HG02678 (cell line): Measurements from ENCODE around the gene LURAP1L.

ENCODE experiments used
- ATAC-seq: cut with Tn5 transposase; IDR thresholded peaks from one replicate; pipeline ENCODE4 v1.9.1; 2021; ENCODE audit warnings: mild to moderate bottlenecking, moderate library complexity; ENCODE audit not compliant: unreplicated experiment

Gene LURAP1L

DNA sequence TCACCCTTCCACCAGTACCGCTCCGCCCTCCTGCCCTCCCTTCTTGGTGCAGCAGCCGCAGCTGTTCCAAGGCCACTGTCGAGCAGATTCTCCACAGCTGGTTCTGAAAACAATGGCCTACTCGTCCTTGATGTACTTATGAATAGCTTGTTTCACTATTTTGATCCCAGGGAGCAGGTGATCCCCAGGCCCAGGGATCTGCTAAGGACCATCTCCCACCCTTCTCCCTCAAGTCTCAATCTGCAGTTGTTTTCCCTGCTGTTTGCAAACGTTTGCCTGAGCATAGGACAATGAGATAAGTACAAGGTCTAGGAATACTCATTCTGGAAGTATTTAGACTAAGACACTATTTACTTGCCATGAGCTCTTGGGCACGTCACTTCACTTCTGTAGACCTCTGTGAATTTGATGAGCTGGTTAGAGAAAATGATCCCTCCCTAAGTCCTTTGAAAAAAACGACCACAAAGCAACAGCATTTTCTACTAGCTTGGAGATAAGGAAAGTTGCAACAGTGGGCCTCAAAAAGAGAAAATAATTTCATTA lies 1.8 kb downstream of the LURAP1L start:
- no peak for ATAC-seq

DNA sequence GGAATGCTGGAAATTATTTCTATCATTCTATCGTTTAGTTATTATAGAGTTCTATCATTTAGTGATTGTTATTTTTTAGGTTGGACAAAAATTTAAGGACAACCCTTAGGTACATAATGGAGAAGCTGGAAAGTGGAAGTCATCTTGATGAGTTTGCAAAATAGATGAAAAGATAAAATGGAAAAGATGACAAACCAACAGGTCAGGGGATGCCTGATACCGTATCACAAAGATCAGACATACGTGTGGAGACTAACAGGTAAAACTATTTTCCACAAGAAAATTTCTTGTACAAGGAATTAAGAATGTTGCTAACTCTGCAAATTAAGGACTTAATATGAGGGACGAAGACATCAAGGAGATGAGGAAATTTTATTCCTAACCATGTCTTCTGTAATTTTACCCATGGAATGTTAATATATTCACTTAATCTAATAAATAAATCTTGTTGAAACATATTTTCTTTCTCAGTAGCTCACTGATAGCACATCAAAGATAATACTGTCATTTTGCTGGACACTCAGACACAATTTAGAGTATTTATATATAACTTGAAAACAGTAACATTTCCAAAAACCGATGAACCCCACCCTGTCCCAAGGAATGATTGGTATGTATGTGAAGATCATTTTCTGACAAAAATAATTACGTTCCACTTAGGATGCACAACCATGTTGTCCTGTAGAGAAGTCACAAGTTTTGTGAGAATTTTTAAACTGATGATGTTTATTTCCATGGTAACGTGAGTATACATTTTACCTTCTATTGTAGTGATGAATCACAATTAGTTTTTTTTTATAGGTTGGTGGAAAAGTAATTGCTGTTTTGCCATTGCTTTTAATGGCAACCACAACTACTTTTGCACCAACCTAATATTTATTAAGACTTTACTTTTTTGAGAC lies 2.6 kb downstream of the LURAP1L start:
- ATAC-seq: no peak

DNA sequence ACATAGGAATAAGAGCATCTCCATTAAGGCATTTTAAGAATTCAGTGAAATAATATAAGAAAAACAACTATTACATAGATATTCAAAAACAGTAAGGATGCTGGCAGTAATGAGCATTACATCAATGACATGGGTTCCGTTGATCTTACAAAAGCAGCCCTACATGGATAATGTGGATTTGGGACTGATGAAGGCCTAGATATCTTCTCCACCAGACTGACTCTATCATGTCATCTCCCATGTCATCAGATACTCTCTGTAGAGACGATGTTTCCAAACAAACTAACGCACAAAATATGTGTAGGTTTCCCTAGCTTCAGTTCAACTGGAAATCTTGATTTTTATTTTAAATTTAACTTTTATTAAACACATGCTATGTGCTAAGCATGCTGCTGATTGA lies 3.6 kb downstream of the LURAP1L start:
- no peak for ATAC-seq

DNA sequence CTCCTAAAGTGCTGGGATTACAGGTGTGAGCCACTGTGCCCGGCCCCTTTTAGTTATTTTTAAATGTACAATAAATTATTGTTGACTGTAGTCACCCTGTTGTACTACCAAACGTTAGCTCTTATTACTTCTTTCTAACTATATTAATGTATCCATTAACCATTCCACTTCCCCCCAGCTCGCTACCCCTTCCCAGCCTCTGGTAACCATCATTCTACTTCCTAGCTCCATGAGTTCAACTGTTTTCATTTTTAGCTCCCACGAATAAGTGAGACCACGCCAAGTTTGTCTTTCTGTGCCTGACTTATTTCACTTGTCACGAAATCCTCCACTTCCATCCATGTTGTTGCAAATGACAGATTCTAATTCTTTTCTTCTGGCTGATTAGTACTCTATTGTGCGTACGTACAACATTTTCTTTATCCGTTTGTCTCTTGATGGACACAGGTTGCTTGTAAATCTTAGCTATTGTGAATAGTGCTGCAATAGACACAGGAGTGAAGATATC lies 6.5 kb downstream of the LURAP1L start:
- no peak for ATAC-seq

DNA sequence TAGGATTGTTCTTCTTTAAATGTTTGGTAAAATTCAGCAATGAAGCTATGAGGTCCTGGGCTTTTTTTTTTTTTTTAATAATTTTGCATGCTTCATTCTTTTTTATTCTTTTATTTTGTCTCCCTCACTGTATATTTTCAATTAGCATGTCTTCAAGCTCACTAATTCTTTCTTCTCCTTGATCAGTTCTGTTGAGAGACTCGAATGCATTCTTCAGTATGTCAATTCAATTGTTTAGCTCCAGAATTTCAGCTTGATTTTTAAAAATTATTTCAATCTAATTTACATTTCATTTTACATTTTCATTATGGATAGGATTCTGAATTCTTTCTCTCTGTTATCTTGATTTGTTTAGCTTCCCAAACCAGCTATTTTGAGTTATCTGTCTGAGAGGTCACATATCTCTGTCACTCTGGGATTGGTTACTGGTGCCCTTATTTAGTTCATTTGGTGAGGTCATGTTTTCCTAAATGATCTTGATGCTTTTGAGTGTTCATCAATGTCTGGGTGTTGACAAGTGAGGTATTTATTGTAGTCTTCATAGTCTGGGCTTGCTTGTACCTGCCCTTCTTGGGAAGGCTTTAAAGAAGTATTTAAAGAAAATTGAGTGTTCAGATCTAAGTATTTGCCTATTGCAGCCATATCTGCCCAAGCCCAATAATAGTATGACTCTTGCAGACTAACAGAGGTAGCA lies 9.1 kb downstream of the LURAP1L start:
- ATAC-seq: no peak

DNA sequence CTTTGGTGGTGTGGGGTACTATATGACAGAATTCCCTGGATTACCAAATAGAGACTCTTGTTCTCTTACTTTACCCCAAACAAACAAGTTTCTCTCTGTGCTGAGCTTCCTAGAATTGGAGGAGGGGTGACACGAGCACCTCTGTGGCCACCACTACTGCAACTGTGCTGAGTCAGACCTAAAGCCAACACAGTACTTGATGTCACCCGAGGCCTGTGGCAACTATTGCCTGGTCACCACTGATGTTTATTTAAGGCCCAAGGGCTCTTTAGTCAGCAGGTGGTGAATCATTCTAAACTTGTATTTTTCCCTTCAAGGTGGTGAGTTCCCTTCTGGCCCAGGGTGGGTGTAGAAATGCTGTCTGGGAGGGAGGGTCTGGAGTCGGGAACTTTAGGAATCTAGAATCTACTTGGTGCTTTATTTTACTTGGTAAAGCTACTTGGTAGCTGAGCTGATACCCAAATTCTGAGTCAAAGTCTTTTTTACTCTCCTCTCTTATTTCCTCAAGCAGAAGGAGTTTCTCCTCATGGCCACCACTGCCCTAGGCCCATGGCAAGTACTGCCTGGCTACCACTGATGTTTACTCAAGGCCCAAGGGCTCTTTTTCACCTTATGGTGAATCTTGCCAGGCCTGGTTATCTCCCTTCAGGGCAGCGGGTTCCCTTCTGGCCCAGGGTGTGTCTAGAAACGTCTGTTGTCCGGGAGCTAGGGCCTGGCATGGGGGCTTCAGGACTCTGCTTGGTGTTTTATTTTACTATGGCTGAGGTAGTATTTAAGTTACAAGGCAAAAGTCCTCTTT lies 9.8 kb downstream of the LURAP1L start:
- ATAC-seq: no peak

DNA sequence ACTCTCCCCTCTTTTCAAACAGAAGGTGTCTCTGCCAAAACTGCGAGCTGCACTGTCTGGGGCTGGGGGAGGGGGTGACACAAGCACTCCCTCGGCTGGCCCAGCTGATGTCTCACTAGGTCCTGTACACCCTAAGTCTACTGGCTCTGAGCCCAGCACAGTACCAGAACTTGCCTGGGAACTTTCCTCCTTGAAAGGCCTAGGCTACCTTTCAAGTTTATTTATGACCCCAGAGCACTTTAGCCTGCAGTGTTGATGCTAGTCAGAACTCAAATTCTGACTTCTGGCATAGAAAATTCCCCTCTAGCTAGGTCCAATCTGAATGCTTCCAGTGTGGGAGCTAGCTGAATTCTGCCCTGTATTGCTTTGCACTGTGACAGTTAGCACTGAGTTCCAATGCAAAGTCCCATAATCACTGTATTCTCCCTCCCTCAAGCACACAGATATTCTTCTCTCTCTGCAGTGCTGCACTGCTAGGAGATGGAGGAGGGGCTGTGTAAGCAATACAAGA lies 10.5 kb downstream of the LURAP1L start:
- no peak for ATAC-seq

DNA sequence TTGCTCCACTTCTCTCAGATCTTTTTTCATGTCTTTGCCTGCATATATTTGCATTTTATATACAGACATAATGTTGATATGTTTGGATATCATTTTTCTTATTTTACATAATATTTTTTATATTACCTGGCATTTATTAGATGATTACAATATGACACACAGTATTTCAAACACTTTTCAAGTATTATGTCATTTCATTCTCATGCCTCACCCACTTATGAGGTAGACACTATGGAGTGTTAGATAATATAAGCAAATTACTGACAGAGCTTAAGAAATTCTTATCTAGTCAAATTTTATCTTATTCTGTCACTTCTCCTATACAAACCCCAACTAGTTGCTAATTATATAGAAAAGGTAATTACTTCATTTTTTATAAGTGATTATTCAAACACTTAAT lies 11.1 kb downstream of the LURAP1L start:
- ATAC-seq: no peak

DNA sequence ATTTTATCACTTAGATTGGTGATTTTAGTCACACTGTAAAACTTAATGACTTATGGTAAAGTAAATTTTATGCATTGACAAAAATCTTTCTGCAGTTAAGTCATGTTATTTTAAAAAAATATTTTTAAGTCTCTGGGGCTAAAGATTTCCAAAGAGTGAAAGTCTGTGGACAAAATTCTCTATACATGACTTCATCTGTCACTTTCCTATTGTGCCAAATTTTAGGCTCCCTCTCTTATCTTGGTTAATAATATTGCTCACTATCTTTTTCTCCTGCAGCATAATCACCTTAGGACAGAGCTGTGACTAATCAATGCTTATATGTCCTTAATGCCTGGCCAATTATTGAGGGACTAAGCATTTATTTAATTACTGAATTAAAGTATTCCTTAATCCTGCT lies 15.2 kb downstream of the LURAP1L start:
- ATAC-seq: no peak

DNA sequence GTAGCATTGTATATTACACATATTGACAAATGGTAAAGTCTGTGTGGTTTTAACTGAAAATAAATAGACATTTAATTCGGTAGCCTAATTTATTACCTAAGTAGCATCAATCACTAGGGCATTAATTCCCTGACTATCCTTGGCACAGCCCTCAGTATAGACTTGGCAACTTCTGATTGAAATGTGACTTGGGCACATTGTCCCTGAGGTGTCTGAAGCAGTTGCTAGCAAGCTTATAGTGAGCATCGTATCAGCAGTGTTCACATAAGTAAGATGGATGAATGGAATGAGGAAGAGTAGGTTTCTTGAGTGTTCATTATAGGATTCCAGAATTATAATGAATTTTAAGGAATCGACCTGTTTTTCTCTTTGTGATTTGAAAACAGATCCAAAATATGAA lies 16.1 kb downstream of the LURAP1L start:
- ATAC-seq: no peak

DNA sequence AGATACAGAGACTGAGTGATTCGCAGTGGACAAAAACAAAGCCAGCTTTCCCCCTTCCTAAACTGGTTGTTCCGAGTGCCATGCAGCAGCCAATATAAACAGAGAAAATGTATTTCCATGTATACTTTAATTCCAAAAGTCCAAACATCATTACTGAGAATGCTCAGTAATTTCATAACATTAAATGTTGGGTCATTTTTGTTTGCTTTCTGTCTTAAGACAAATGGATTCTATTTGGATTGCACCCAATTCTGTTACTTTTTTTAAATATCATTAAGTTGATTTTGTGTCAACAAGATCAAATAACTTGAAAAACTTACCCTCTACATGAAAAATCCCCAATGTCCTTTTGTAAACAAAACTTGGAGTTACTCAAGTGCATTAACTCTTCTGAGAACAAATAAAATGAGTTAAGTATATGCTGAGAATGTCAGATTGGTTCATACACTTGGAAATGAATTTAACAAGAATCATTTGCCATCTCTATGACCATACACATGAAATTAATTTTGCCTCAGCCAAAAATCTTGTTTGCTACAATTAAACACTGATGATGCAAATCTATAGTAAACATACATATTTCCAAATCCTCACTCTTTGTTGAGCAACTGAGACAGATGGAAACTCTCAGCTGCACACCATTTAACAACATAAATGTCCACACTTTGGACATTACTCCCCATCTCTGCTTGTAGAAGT lies 19.4 kb downstream of the LURAP1L start:
- ATAC-seq: no peak

DNA sequence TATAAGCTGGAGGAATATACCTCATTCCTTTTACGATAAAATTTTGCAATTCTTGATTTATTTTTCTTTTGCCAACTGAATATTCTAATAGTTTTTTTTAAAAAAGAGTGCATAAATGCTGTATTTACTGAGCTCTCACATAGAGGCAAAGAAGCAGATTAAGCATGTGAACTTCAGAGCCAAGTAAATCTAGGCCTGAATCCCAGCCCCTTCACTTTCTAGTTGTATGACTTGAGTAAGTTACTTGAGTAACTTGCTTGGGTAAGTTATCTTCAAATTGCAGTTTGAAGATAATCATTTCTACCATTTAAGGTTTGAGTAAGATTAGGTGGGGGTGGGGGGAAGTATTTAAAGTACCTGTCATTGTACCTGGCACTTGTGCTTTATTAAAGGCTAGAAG lies 21.8 kb downstream of the LURAP1L start:
- no peak for ATAC-seq

DNA sequence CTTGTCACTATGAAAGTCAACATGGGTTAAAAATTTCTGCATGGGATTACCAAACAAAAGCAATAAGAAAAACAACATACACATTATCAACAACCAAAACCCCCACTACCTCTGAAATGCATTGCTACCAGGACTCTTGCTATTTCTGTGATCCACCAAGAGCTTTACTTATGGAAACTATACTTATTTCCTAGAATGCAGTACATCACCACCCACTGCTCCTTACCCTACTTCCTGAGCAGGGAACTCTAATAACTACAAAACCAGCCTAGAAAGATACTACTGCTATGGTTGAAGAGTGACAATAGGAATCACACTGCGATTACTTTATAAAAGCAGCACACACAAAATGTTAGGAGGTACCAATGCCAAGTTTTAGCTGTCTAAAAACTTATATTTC lies 22.2 kb downstream of the LURAP1L start:
- no peak for ATAC-seq

DNA sequence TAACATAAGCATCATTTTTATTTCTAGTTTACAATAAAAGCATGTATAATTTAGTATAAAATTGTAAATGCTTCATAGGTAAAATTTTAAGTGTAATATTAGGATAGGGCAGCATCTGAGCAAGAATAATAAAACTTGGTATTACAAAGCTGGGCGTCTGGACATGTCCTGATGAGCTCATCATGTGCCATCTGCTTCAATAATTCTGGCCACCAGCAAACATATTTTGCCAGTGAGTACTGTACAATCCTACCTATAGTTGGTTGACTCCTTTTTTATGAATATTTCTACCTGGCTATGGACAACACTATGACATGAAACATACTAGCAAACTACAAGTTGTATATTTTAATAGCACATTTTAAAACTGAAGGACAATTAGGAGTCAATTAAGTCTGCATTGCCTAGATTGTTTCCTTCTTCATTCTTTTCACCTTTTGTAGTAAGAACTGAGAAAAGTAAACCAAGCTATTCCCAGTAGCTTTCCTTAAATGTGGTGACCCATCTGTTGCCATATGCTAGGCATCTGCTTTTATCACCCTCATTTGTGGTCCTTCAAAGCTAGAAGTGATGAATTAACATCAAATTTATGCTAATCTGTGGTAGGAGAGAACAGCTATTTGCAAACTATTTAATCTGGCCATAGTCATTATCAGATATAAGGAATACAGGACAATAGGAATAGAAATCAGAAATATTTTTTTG lies 23.4 kb downstream of the LURAP1L start:
- no peak for ATAC-seq

DNA sequence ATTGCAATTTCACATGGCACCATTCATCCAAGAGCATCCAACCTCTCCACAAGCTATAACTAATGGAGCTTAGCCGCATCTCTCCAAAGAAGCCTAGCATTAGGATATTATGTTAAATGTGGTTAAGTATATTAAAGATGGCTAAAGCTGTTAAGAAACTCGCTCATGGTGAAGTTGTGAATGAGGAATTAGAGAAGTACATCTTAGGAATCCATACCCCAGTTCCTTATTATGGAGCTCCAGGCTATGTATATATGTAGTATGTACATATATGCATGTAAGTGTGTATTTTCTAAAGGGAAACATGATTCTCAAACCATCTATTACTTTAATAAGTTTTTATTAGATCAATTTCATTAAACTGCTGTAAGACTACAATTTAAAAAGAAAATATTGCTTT lies 26.4 kb downstream of the LURAP1L start:
- no peak for ATAC-seq

DNA sequence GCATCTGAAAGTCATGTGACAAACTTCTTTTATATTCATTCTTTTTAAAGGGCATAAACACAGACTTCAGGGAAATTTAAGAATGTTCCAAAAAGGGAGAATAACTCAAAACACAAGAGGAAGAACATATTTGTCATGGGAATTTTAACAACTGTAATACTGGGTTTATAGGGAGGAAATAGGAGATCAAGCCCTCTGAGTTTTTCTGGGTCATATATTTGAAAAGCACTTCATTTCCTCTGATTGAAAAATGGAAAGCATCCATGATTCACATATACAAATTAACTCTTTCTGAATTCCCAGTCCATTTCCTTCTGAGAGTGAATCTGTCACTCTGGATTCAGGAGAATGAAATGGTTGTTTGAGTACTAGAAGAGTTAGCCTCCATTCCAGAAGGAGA lies 26.8 kb downstream of the LURAP1L start:
- no peak for ATAC-seq

DNA sequence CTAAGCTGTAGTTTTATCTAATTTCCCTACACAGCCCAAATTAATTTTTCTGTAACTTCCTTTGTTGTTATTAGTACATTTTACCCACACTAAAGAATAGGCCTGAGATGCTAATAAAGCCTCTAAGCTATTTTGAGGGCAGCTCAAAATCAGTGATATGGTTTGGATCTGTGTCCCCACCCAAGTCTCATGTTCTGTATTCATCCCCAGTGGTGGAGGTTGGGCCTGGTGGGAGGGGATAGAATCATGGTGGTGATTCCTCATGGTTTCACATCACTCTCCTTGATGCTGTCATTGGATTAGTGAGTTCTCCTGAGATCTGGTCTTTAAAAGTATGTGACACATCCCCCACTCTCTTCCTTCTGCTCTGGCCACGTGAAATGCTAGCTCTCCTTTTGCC lies 27.3 kb downstream of the LURAP1L start:
- ATAC-seq: no peak

DNA sequence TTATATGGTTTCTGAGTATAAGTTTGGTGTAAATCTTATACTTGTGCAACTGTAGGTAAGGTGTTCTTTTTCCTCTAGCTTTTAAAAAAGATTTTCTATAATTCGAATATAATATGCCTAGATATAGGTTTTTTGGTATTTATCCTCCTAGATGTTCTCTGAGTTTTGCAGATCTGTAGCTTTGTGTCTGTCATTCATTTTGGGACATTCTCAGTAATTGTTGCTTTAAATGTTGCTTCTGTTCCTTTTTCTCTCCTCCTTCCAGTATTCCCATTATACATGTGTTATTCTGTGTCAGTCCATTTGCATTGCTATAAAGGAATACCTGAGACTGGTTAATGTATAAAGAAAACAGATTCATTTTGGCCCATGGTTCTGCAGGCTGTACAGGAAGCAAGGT lies 33.7 kb downstream of the LURAP1L start:
- no peak for ATAC-seq

DNA sequence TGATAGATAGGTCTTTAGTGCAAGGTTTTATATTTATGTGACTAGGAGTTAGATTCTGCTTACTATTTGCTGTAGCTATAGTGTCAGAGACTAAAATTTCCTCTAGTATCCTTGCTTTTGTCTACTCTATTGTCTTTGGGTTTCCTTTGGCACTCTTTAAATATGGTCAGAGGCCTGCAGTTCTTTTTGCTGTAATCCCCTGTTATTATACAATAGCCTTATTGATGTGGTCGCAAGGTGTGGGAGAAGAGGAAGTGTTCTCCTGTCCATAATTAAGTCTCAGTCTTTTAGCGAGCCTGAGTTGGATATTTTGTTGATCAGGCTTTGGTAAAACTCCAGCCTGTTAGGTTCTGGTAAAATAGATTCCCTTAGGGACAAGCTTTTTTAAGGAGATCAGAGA lies 34.9 kb downstream of the LURAP1L start:
- no peak for ATAC-seq

DNA sequence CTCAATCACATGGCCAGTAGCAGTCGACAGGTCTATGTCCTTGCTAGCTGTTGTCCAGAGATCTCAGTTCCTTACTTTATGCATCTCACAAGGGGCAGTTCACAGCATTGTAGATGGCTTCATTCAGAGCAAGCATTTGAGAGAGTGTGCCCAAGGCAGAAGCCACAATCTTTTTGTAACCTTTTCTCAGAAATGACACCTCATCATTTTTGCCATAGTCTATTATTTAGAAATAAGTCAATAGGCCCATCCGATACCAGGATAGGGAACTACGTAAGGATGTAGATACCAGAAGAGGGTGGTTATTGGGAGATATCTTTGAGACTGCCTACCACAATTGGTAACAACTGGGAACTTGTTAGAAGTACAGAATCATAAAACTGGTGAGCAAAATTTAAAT lies 37.1 kb downstream of the LURAP1L start:
- ATAC-seq: no peak
